ENCODE measurements around the gene GRB2. TPM values are rescaled to one million over a fixed set of nuclear protein-coding genes. Genes with fewer than 3 reads are reported as not detected.

GRB2 gene
- total RNA-seq, 1 experiment from 2014 or later, result 101 TPM

DNA sequence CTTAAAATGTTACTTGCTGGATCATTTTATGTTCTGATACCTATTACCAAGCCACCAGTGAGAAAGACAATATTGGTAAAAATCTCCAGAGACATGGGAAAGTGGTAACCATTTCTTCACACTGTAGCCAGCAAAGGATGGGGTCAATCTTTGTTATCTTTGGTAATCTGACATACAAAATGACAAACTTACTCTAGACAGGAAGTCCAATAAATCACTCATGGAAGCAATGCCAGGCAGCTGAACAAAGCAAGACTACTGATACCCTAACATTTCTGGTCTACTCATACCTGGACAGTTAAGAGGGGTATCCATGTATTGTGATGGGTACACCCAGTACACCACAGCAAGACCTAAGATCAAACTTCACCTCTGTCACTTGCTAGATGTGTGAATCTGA lies 19.0 kb downstream of the GRB2 start:
- intact Hi-C loops (cut with micrococcal nuclease; ENCODE audit: unreplicated experiment), result no loop called here
- Histone ChIP-seq H3K4me3 (ENCODE audit: low read depth, low read length, poor library complexity, severe bottlenecking) (no peak overlapping the region), H3K4me1 (ENCODE audit: insufficient read depth, low read length, poor library complexity, severe bottlenecking) (no peaks in the 10 kb centered on the region), H3K9me3 (ENCODE audit: low read depth, low read length, poor library complexity, severe bottlenecking) (no peaks in the 10 kb centered on the region), H3K36me3 (ENCODE audit: insufficient read depth, low read length, poor library complexity, severe bottlenecking) (peaks cover 5% of the 10 kb centered on the region), H3K27me3 (replicated peaks; ENCODE audit: insufficient read depth, low read depth, low read length, poor library complexity) (no peaks in the 10 kb centered on the region), H3K27ac (ENCODE audit: low read depth, low read length, poor library complexity, severe bottlenecking) (no peak overlapping the region)
- ChIA-PET POLR2A (ENCODE audit: low non-redundant PET) (no interaction called here), CTCF (no interaction called here)
- DNase-seq (ENCODE audit: low spot score), result no peak
- no peak for TF ChIP-seq EZH2 (IDR thresholded peaks at IDR 0.05; ENCODE audit: borderline replicate concordance, low read depth, low read length, poor library complexity, severe bottlenecking)
- no peak for TF ChIP-seq CTCF (conservative IDR thresholded peaks at IDR 0.05; ENCODE audit: low read depth, low read length)
- no TSS peak for BruUV-seq (replicated peaks)

GRCh38 chr17:75384751-75385150 lies 20.7 kb downstream of the GRB2 start:
- H3K9me3 ChIP-seq (ENCODE audit: low read depth, low read length, poor library complexity, severe bottlenecking), result no peaks in the 10 kb centered on the region
- H3K27ac ChIP-seq (ENCODE audit: low read depth, low read length, poor library complexity, severe bottlenecking), result no peak overlapping the region
- ChIA-PET POLR2A (ENCODE audit: low non-redundant PET) (no interaction called here), CTCF (no interaction called here)
- H3K4me1 ChIP-seq (ENCODE audit: insufficient read depth, low read length, poor library complexity, severe bottlenecking), result no peaks in the 10 kb centered on the region
- DNase-seq (ENCODE audit: low spot score), result no peak
- TF ChIP-seq EZH2 (IDR thresholded peaks at IDR 0.05; ENCODE audit: borderline replicate concordance, low read depth, low read length, poor library complexity, severe bottlenecking), result no peak
- no peak for TF ChIP-seq CTCF (conservative IDR thresholded peaks at IDR 0.05; ENCODE audit: low read depth, low read length)
- H3K36me3 ChIP-seq (ENCODE audit: insufficient read depth, low read length, poor library complexity, severe bottlenecking), result peaks cover 5% of the 10 kb centered on the region
- no peaks in the 10 kb centered on the region for H3K27me3 ChIP-seq (replicated peaks; ENCODE audit: insufficient read depth, low read depth, low read length, poor library complexity)
- intact Hi-C loops (cut with micrococcal nuclease; ENCODE audit: unreplicated experiment), result no loop called here
- no TSS peak for BruUV-seq (replicated peaks)
- H3K4me3 ChIP-seq (ENCODE audit: low read depth, low read length, poor library complexity, severe bottlenecking), result no peak overlapping the region

- TF ChIP-seq CTCF (conservative IDR thresholded peaks at IDR 0.05; ENCODE audit: low read depth, low read length) (no peak), EZH2 (IDR thresholded peaks at IDR 0.05; ENCODE audit: borderline replicate concordance, low read depth, low read length, poor library complexity, severe bottlenecking) (no peak)
- Histone ChIP-seq H3K4me1 (ENCODE audit: insufficient read depth, low read length, poor library complexity, severe bottlenecking) (no peaks in the 10 kb centered on the region), H3K27me3 (replicated peaks; ENCODE audit: insufficient read depth, low read depth, low read length, poor library complexity) (no peaks in the 10 kb centered on the region), H3K4me3 (ENCODE audit: low read depth, low read length, poor library complexity, severe bottlenecking) (no peak overlapping the region), H3K9me3 (ENCODE audit: low read depth, low read length, poor library complexity, severe bottlenecking) (no peaks in the 10 kb centered on the region), H3K27ac (ENCODE audit: low read depth, low read length, poor library complexity, severe bottlenecking) (no peak overlapping the region), H3K36me3 (ENCODE audit: insufficient read depth, low read length, poor library complexity, severe bottlenecking) (peaks cover 5% of the 10 kb centered on the region)
- DNase-seq (ENCODE audit: low spot score), result no peak
- ChIA-PET POLR2A (ENCODE audit: low non-redundant PET) (no interaction called here), CTCF (no interaction called here)
- BruUV-seq (replicated peaks), result no TSS peak
- intact Hi-C loops (cut with micrococcal nuclease; ENCODE audit: unreplicated experiment), result no loop called here
Observed at GRCh38 chr17:75383842-75384195, 21.7 kb downstream of the GRB2 start.

All from A673 (cell line).